ENCODE measurements around the gene PET100.

Gene PET100

GRCh38 chr19:7647156-7647555 lies 17.6 kb downstream of the PET100 start:
- Histone ChIP-seq H3K4me1 (ENCODE audit: control insufficient read depth, low read depth, low read length) (no peaks in the 10 kb centered on the region), H3K36me3 (ENCODE audit: control insufficient read depth, low read depth, low read length) (no peaks in the 10 kb centered on the region), H3K9me3 (ENCODE audit: control insufficient read depth, low read depth, low read length) (no peaks in the 10 kb centered on the region)

GRCh38 chr19:7648265-7649014 lies 18.8 kb downstream of the PET100 start:
- Histone ChIP-seq H3K9ac (ENCODE audit: low read length) (no peak overlapping the region), H3K27ac (ENCODE audit: low read length) (no peak overlapping the region), H3K4me1 (ENCODE audit: control insufficient read depth, low read depth, low read length) (no peaks in the 10 kb centered on the region)

More at GRCh38 chr19:7647156-7647555, 17.6 kb downstream of the PET100 start:
- H3K9ac ChIP-seq (ENCODE audit: low read length), result no peak overlapping the region
- H3K27ac ChIP-seq (ENCODE audit: low read length), result no peak overlapping the region
- peaks cover 10% of the 10 kb centered on the region for H3K27me3 ChIP-seq (ENCODE audit: control insufficient read depth, insufficient read depth, low read length)
- no peak overlapping the region for H3K4me3 ChIP-seq (ENCODE audit: low read length)

GRCh38 chr19:7650148-7650547 lies 20.6 kb downstream of the PET100 start:
- Histone ChIP-seq H3K9ac (ENCODE audit: low read length) (no peak overlapping the region), H3K9me3 (ENCODE audit: control insufficient read depth, low read depth, low read length) (no peaks in the 10 kb centered on the region), H3K4me3 (ENCODE audit: low read length) (no peak overlapping the region), H3K27me3 (ENCODE audit: control insufficient read depth, insufficient read depth, low read length) (peaks cover 28% of the 10 kb centered on the region), H3K36me3 (ENCODE audit: control insufficient read depth, low read depth, low read length) (no peaks in the 10 kb centered on the region), H3K27ac (ENCODE audit: low read length) (no peak overlapping the region), H3K4me1 (ENCODE audit: control insufficient read depth, low read depth, low read length) (no peaks in the 10 kb centered on the region)

More at GRCh38 chr19:7648265-7649014, 18.8 kb downstream of the PET100 start:
- no peak overlapping the region for H3K4me3 ChIP-seq (ENCODE audit: low read length)
- no peaks in the 10 kb centered on the region for H3K9me3 ChIP-seq (ENCODE audit: control insufficient read depth, low read depth, low read length)
- peaks cover 23% of the 10 kb centered on the region for H3K27me3 ChIP-seq (ENCODE audit: control insufficient read depth, insufficient read depth, low read length)
- H3K36me3 ChIP-seq (ENCODE audit: control insufficient read depth, low read depth, low read length), result no peaks in the 10 kb centered on the region

- Histone ChIP-seq H3K27ac (ENCODE audit: low read length) (no peak overlapping the region), H3K36me3 (ENCODE audit: control insufficient read depth, low read depth, low read length) (no peaks in the 10 kb centered on the region), H3K9me3 (ENCODE audit: control insufficient read depth, low read depth, low read length) (no peaks in the 10 kb centered on the region), H3K4me1 (ENCODE audit: control insufficient read depth, low read depth, low read length) (no peaks in the 10 kb centered on the region), H3K9ac (ENCODE audit: low read length) (no peak overlapping the region), H3K4me3 (ENCODE audit: low read length) (no peak overlapping the region), H3K27me3 (ENCODE audit: control insufficient read depth, insufficient read depth, low read length) (peaks cover 33% of the 10 kb centered on the region)
Observed at GRCh38 chr19:7652061-7652641, 22.6 kb downstream of the PET100 start.

GRCh38 chr19:7654401-7654800 lies 24.8 kb downstream of the PET100 start:
- H3K4me3 ChIP-seq (ENCODE audit: low read length), result no peak overlapping the region
- no peaks in the 10 kb centered on the region for H3K36me3 ChIP-seq (ENCODE audit: control insufficient read depth, low read depth, low read length)
- H3K27me3 ChIP-seq (ENCODE audit: control insufficient read depth, insufficient read depth, low read length), result peaks cover 33% of the 10 kb centered on the region
- H3K9me3 ChIP-seq (ENCODE audit: control insufficient read depth, low read depth, low read length), result no peaks in the 10 kb centered on the region
- H3K27ac ChIP-seq (ENCODE audit: low read length), result no peak overlapping the region
- no peak overlapping the region for H3K9ac ChIP-seq (ENCODE audit: low read length)
- H3K4me1 ChIP-seq (ENCODE audit: control insufficient read depth, low read depth, low read length), result no peaks in the 10 kb centered on the region

GRCh38 chr19:7655581-7655980 lies 26.0 kb downstream of the PET100 start:
- H3K4me1 ChIP-seq (ENCODE audit: control insufficient read depth, low read depth, low read length), result no peaks in the 10 kb centered on the region
- no peaks in the 10 kb centered on the region for H3K36me3 ChIP-seq (ENCODE audit: control insufficient read depth, low read depth, low read length)
- H3K9ac ChIP-seq (ENCODE audit: low read length), result no peak overlapping the region
- no peak overlapping the region for H3K27ac ChIP-seq (ENCODE audit: low read length)
- H3K4me3 ChIP-seq (ENCODE audit: low read length), result no peak overlapping the region
- no peaks in the 10 kb centered on the region for H3K9me3 ChIP-seq (ENCODE audit: control insufficient read depth, low read depth, low read length)
- H3K27me3 ChIP-seq (ENCODE audit: control insufficient read depth, insufficient read depth, low read length), result peaks cover 31% of the 10 kb centered on the region

GRCh38 chr19:7657131-7657751 lies 27.6 kb downstream of the PET100 start:
- Histone ChIP-seq H3K4me1 (ENCODE audit: control insufficient read depth, low read depth, low read length) (no peaks in the 10 kb centered on the region), H3K4me3 (ENCODE audit: low read length) (no peak overlapping the region), H3K27ac (ENCODE audit: low read length) (no peak overlapping the region), H3K27me3 (ENCODE audit: control insufficient read depth, insufficient read depth, low read length) (peaks cover 22% of the 10 kb centered on the region), H3K36me3 (ENCODE audit: control insufficient read depth, low read depth, low read length) (no peaks in the 10 kb centered on the region), H3K9me3 (ENCODE audit: control insufficient read depth, low read depth, low read length) (no peaks in the 10 kb centered on the region), H3K9ac (ENCODE audit: low read length) (no peak overlapping the region)

GRCh38 chr19:7658219-7658686 lies 28.7 kb downstream of the PET100 start:
- Histone ChIP-seq H3K9ac (ENCODE audit: low read length) (no peak overlapping the region), H3K36me3 (ENCODE audit: control insufficient read depth, low read depth, low read length) (no peaks in the 10 kb centered on the region), H3K27ac (ENCODE audit: low read length) (no peak overlapping the region), H3K27me3 (ENCODE audit: control insufficient read depth, insufficient read depth, low read length) (peaks cover 12% of the 10 kb centered on the region), H3K4me1 (ENCODE audit: control insufficient read depth, low read depth, low read length) (no peaks in the 10 kb centered on the region), H3K9me3 (ENCODE audit: control insufficient read depth, low read depth, low read length) (no peaks in the 10 kb centered on the region), H3K4me3 (ENCODE audit: low read length) (no peak overlapping the region)

- Histone ChIP-seq H3K27ac (ENCODE audit: low read length) (no peak overlapping the region), H3K9ac (ENCODE audit: low read length) (no peak overlapping the region), H3K4me3 (ENCODE audit: low read length) (no peak overlapping the region), H3K4me1 (ENCODE audit: control insufficient read depth, low read depth, low read length) (no peaks in the 10 kb centered on the region), H3K27me3 (ENCODE audit: control insufficient read depth, insufficient read depth, low read length) (no peaks in the 10 kb centered on the region), H3K9me3 (ENCODE audit: control insufficient read depth, low read depth, low read length) (no peaks in the 10 kb centered on the region), H3K36me3 (ENCODE audit: control insufficient read depth, low read depth, low read length) (no peaks in the 10 kb centered on the region)
Observed at GRCh38 chr19:7661744-7662538, 32.3 kb downstream of the PET100 start.

- Histone ChIP-seq H3K4me1 (ENCODE audit: control insufficient read depth, low read depth, low read length) (no peaks in the 10 kb centered on the region), H3K36me3 (ENCODE audit: control insufficient read depth, low read depth, low read length) (no peaks in the 10 kb centered on the region), H3K9me3 (ENCODE audit: control insufficient read depth, low read depth, low read length) (no peaks in the 10 kb centered on the region), H3K27ac (ENCODE audit: low read length) (no peak overlapping the region), H3K27me3 (ENCODE audit: control insufficient read depth, insufficient read depth, low read length) (no peaks in the 10 kb centered on the region), H3K9ac (ENCODE audit: low read length) (no peak overlapping the region), H3K4me3 (ENCODE audit: low read length) (no peak overlapping the region)
Observed at GRCh38 chr19:7662657-7663056, 33.1 kb downstream of the PET100 start.

- no peaks in the 10 kb centered on the region for H3K9me3 ChIP-seq (ENCODE audit: control insufficient read depth, low read depth, low read length)
- H3K4me3 ChIP-seq (ENCODE audit: low read length), result no peak overlapping the region
- no peaks in the 10 kb centered on the region for H3K4me1 ChIP-seq (ENCODE audit: control insufficient read depth, low read depth, low read length)
- no peak overlapping the region for H3K27ac ChIP-seq (ENCODE audit: low read length)
- peaks cover 4% of the 10 kb centered on the region for H3K27me3 ChIP-seq (ENCODE audit: control insufficient read depth, insufficient read depth, low read length)
- no peaks in the 10 kb centered on the region for H3K36me3 ChIP-seq (ENCODE audit: control insufficient read depth, low read depth, low read length)
- H3K9ac ChIP-seq (ENCODE audit: low read length), result no peak overlapping the region
Observed at GRCh38 chr19:7663706-7664105, 34.1 kb downstream of the PET100 start.

All from iPS-18a (cell line).